K562 (cell line): ENCODE results near the gene CHEK2. TPM values are rescaled to one million over a fixed set of nuclear protein-coding genes. Genes with fewer than 3 reads are reported as not detected.

ENCODE experiments used
- ATAC-seq: fragments of 200-7000 bp; cut with Tn5 transposase; 3 replicates; pipeline ENCODE4 v1.9.1; 2020; ENCODE audit warnings: moderate library complexity
- BruUV-seq: library from RNA; stranded (reverse); fragments of 400-500 nt; replicated peaks from 2 replicates; lab custom pipeline; 2021; lab: Mats Ljungman, UMichigan
- CTCF ChIA-PET: fragments of 300-600 bp; formaldehyde crosslinking; extraction: SDS; loops from one replicate; lab custom pipeline; 2021; ENCODE audit warnings: low intra/inter-chr PET ratio; lab: Yijun Ruan, JAX
- POLR2A ChIA-PET: fragments of 300-600, 350-650 bp; sonication (Branson Sonifier 250); formaldehyde crosslinking; extraction: SDS; loops from one replicate; lab custom pipeline; 2021; ENCODE audit warnings: antibody characterized with exemption, inconsistent platforms; lab: Yijun Ruan, JAX
- DNase-seq, 4 experiments: peaks; one replicate each; pipeline versions ENCODE4 v3.0.0 to v3.0.0-alpha.2; 2011 to 2018; ENCODE audit warnings: low spot score in 3 of 4, mixed read lengths in 3 of 4; ENCODE audit errors: extremely low read depth in 1 of 4
- FAIRE-seq: peaks from 2 replicates; lab custom pipeline; 2011; peaks lifted over from hg19 to GRCh38; lab: Jason Lieb, UNC
- H2AFZ ChIP-seq: 2 replicates; pipeline ENCODE4 v1.6.0; 2011; ENCODE audit warnings: low read depth, low read length, control low read depth, inconsistent platforms
- H3K27ac ChIP-seq: fragments of 200-600 bp; 3 replicates; pipeline ENCODE4 v1.8.0; 2011; ENCODE audit warnings: low read depth, mild to moderate bottlenecking, control low read depth, inconsistent platforms, low read length, moderate library complexity, mixed read lengths; ENCODE audit errors: extremely low read depth
- H3K27me3 ChIP-seq, 2 experiments: fragments of 300-600 bp in 1 of 2; 2 replicates in 1 of 2; 3 replicates in 1 of 2; pipeline versions ENCODE4 v1.6.0 to v1.8.0; 2011; ENCODE audit warnings: inconsistent platforms in 2 of 2, low read length in 2 of 2, mild to moderate bottlenecking in 1 of 2, mixed read lengths in 1 of 2, moderate library complexity in 1 of 2; ENCODE audit not compliant: control insufficient read depth in 2 of 2, insufficient read depth in 2 of 2
- H3K36me3 ChIP-seq: fragments of 300-600 bp; 3 replicates; pipeline ENCODE4 v1.8.0; 2011; ENCODE audit warnings: mild to moderate bottlenecking, low read length, inconsistent platforms; ENCODE audit not compliant: control insufficient read depth, insufficient read depth
- H3K4me1 ChIP-seq, 2 experiments: fragments of 200-600 bp in 1 of 2; replicated peaks in 1 of 2; 2 replicates in 1 of 2; 3 replicates in 1 of 2; pipeline versions ENCODE4 v1.5.1 to v1.8.0; 2011; ENCODE audit warnings: inconsistent platforms in 2 of 2, low read length in 2 of 2, mild to moderate bottlenecking in 1 of 2, mixed read lengths in 1 of 2, moderate library complexity in 1 of 2; ENCODE audit not compliant: control insufficient read depth in 2 of 2, insufficient read depth in 2 of 2
- H3K4me2 ChIP-seq: 2 replicates; pipeline ENCODE4 v1.6.1; 2011; ENCODE audit warnings: low read length, control low read depth, inconsistent platforms, mixed read lengths; ENCODE audit not compliant: insufficient read depth
- H3K4me3 ChIP-seq: fragments of 200-600 bp; sonication (generic), shearing (Covaris generic); 2 replicates; pipeline ENCODE4 v1.5.1; 2016; ENCODE audit warnings: control low read depth, inconsistent platforms
- H3K79me2 ChIP-seq: fragments of 200-600 bp; 3 replicates; pipeline ENCODE4 v1.8.0; 2011; ENCODE audit warnings: low read length, inconsistent platforms; ENCODE audit not compliant: control insufficient read depth, insufficient read depth
- H3K9ac ChIP-seq, 2 experiments: 2 replicates each; pipeline versions ENCODE4 v1.6.0 to v1.6.1; 2011; ENCODE audit warnings: low read depth in 2 of 2, low read length in 2 of 2, control low read depth in 1 of 2, inconsistent platforms in 1 of 2, mild to moderate bottlenecking in 1 of 2, mixed read lengths in 1 of 2; ENCODE audit not compliant: insufficient read depth in 1 of 2
- H3K9me1 ChIP-seq: one replicate; pipeline ENCODE4 v1.6.0; 2011; ENCODE audit warnings: inconsistent platforms, mild to moderate bottlenecking, low read length, moderate library complexity; ENCODE audit not compliant: control insufficient read depth, insufficient read depth
- H3K9me3 ChIP-seq: replicated peaks from 2 replicates; pipeline ENCODE4 v1.5.1; 2011; ENCODE audit warnings: low read depth, low read length, inconsistent platforms; ENCODE audit not compliant: control insufficient read depth, insufficient read depth
- H4K20me1 ChIP-seq: replicated peaks from 2 replicates; pipeline ENCODE4 v1.6.1; 2011; ENCODE audit warnings: low read length, inconsistent platforms, mixed read lengths; ENCODE audit not compliant: control insufficient read depth, insufficient read depth
- ADNP ChIP-seq: fragments of 200-800 bp; sonication (Bioruptor generic); IDR thresholded peaks from 2 replicates; pipeline ENCODE4 v1.6.1; 2016; ENCODE audit warnings: missing genetic modification characterization, missing compliant biosample characterization
- BHLHE40 ChIP-seq: IDR thresholded peaks from 2 replicates; pipeline ENCODE4 v1.6.1; 2011; ENCODE audit warnings: low read length, improper control_type of control experiment
- CBFA2T3 ChIP-seq: fragments of 450-650 bp; IDR thresholded peaks from 2 replicates; pipeline ENCODE4 v1.6.1; 2017
- E2F1 ChIP-seq: sonication (generic); formaldehyde crosslinking; IDR thresholded peaks from 2 replicates; pipeline ENCODE4 v1.8.1; 2023; ENCODE audit warnings: mild to moderate bottlenecking, missing genetic modification reagents, moderate library complexity
- JUNB ChIP-seq: fragments of 450-650 bp; formaldehyde crosslinking; conservative IDR thresholded peaks from 2 replicates; pipeline ENCODE4 v1.4.0; 2020; ENCODE audit warnings: mild to moderate bottlenecking
- JUND ChIP-seq, 2 experiments: IDR thresholded peaks; 2 replicates in 1 of 2; 3 replicates in 1 of 2; pipeline ENCODE4 v1.6.1; 2011; ENCODE audit warnings: borderline replicate concordance in 2 of 2, low read depth in 2 of 2, low read length in 2 of 2, improper control_type of control experiment in 1 of 2, missing biosample characterization in 1 of 2, missing genetic modification characterization in 1 of 2, missing genetic modification reagents in 1 of 2
- MLLT1 ChIP-seq, 2 experiments: fragments of 450-650 bp; IDR thresholded peaks; 2 replicates each; pipeline ENCODE4 v1.6.1; 2016
- PML ChIP-seq: IDR thresholded peaks from 2 replicates; pipeline ENCODE4 v1.6.1; 2012; ENCODE audit warnings: low read length, inconsistent platforms
- SMARCA4 ChIP-seq: fragments of 450-650 bp; IDR thresholded peaks from 2 replicates; pipeline ENCODE4 v1.6.1; 2016
- ZEB2 ChIP-seq: fragments of 450-650 bp; IDR thresholded peaks from 2 replicates; pipeline ENCODE4 v1.6.1; 2016
- ZNF175 ChIP-seq: fragments of 200-800 bp; sonication (Bioruptor generic); IDR thresholded peaks from 2 replicates; pipeline ENCODE4 v1.6.1; 2016; ENCODE audit warnings: low read depth, mild to moderate bottlenecking, missing genetic modification characterization, missing compliant biosample characterization
- ZNF512 ChIP-seq: IDR thresholded peaks from 2 replicates; pipeline ENCODE4 v1.6.1; 2016; ENCODE audit warnings: missing genetic modification characterization, missing compliant biosample characterization
- ZNF778 ChIP-seq: fragments of 450-650 bp; formaldehyde crosslinking; IDR thresholded peaks from 2 replicates; pipeline ENCODE4 v1.4.0; 2020; ENCODE audit warnings: mild to moderate bottlenecking, moderate library complexity
- ZSCAN29 ChIP-seq: fragments of 450-650 bp; IDR thresholded peaks from 2 replicates; pipeline ENCODE4 v1.6.1; 2017
- WGBS: fragments of 100-300 bp; shearing (Covaris generic); methylation state at CpG from one replicate; pipeline ENCODE4 v1.1.6; 2016; ENCODE audit warnings: low coverage, mixed read lengths; ENCODE audit not compliant: insufficient coverage; ENCODE audit errors: missing lambda C conversion rate; 5-methylcytosine and 5-hydroxymethylcytosine counted together
- in situ Hi-C: fragments of 300-500 bp; cut with MboI; formaldehyde crosslinking; loops from 4 replicates; pipeline ENCODE4 v1.15.0; 2018; ENCODE audit warnings: inconsistent platforms, mixed read lengths
- intact Hi-C: fragments of 100-400 bp; cut with micrococcal nuclease; formaldehyde crosslinking; loops from 2 replicates; pipeline ENCODE4 v1.14.2; 2022
- polyA plus RNA-seq, 8 experiments: library from polyadenylated mRNA; depleted of rRNA in 4 of 8; stranded (reverse) in 5 of 8; unstranded in 3 of 8; fragments of >200 nt; fragmentation: Nextera tagmentation in 2 of 8; fragmentation: Illumina TruSeq in 1 of 8; extraction: Ambion mirVana in 2 of 8; extraction: Trizol in 1 of 8; gene quantifications; 2 replicates each; pipeline versions ENCODE4 v1.2.1 to v1.2.3, GENCODE V29; 2011 to 2014; ENCODE audit warnings: inconsistent platforms in 1 of 8, missing spikeins in 1 of 8
- total RNA-seq, 7 experiments: library from RNA; depleted of rRNA in 6 of 7; stranded (reverse); fragments of >200 nt in 6 of 7; fragmentation: Illumina TruSeq in 2 of 7; extraction: Trizol in 2 of 7; gene quantifications; 2 replicates each; pipeline versions ENCODE4 v1.2.1 to v1.2.3, GENCODE V29; 2011 to 2021; ENCODE audit warnings: low replicate concordance in 1 of 7
- TF ChIP-seq, protein P1 (sequence below): IDR thresholded peaks from 3 replicates; pipeline ENCODE4 v1.6.1; 2011; ENCODE audit warnings: borderline replicate concordance, mild to moderate bottlenecking, moderate library complexity; ENCODE audit not compliant: insufficient read length; ENCODE audit errors: extremely low read depth

CHEK2 gene
- total and polyA plus RNA-seq, 9 of the 15 experiments (the other 6 are each of a cell fraction or from before 2014, with no cell fraction given) = 28.7 to 102 (median 58.0) TPM

DNA sequence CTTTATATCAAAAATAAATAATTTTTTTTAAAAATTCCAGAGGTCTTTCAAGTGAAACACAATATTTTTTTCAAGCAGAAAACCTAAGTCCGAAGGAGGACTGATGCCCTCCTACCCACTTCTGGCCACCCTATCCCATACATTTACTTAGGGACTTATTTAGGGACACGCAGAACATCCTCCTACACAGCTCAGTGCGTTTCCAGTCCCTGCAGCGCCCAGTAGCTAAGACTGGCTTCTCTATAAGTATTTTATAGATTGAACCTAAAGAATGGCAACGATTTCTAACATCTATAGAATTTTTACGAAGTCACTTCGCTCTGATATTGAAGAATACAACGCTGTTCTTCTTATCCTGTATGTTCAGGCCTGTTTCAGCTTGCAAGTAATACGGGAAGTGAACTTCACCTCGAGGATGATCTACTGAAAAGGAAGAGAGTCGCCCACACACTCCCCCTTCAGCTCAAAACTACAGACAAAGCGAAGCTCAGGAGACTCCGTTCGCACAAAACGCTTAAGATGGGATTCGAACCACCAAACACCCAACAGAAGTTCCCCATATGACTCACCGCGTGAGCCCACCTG lies 328 bp downstream of the CHEK2 start:
- peaks cover 43% of the 10 kb centered on the region for H3K36me3 ChIP-seq
- TF ChIP-seq BHLHE40 = peak; percentile 48; the same call in 1 of the 2 replicates
- TF ChIP-seq ZSCAN29 = no peak
- peak; percentile 92 for TF ChIP-seq ADNP
- TF ChIP-seq ZNF778 = no peak
- no peak; the same call in 1 of the 2 replicates for TF ChIP-seq PML
- TF ChIP-seq JUNB = 0 out of 2 replicates have a peak, but pooled peaks have one; percentile 22
- TF ChIP-seq ZNF175 (CRISPR knock-in tag) = no peak
- TF ChIP-seq, protein P1, sequence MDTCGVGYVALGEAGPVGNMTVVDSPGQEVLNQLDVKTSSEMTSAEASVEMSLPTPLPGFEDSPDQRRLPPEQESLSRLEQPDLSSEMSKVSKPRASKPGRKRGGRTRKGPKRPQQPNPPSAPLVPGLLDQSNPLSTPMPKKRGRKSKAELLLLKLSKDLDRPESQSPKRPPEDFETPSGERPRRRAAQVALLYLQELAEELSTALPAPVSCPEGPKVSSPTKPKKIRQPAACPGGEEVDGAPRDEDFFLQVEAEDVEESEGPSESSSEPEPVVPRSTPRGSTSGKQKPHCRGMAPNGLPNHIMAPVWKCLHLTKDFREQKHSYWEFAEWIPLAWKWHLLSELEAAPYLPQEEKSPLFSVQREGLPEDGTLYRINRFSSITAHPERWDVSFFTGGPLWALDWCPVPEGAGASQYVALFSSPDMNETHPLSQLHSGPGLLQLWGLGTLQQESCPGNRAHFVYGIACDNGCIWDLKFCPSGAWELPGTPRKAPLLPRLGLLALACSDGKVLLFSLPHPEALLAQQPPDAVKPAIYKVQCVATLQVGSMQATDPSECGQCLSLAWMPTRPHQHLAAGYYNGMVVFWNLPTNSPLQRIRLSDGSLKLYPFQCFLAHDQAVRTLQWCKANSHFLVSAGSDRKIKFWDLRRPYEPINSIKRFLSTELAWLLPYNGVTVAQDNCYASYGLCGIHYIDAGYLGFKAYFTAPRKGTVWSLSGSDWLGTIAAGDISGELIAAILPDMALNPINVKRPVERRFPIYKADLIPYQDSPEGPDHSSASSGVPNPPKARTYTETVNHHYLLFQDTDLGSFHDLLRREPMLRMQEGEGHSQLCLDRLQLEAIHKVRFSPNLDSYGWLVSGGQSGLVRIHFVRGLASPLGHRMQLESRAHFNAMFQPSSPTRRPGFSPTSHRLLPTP = peak; percentile 81
- peak in 1 of 2 experiments; percentile 14; a peak in 1 of 4 replicates for TF ChIP-seq MLLT1 (IDR thresholded peaks at IDR 0.05)
- peak; percentile 41; the same call in 1 of the 2 replicates for TF ChIP-seq SMARCA4
- no peak for TF ChIP-seq E2F1 (CRISPR knock-in tag)
- peak; percentile 89 for TF ChIP-seq ZEB2
- TF ChIP-seq ZNF512 (tag) = no peak
- peak; percentile 97 for TF ChIP-seq JUND (IDR thresholded peaks at IDR 0.05; ENCODE audit: borderline replicate concordance, low read depth, low read length)
- no peak; the same call in 2 of the 3 replicates for TF ChIP-seq JUND (tag; IDR thresholded peaks at IDR 0.05; ENCODE audit: borderline replicate concordance, low read depth, low read length)
- 0 out of 2 replicates have a peak, but pooled peaks have one; percentile 30 for TF ChIP-seq CBFA2T3

More for the DNA sequence above, 328 bp downstream of the CHEK2 start:
- intact Hi-C loops = no loop called here
- ChIA-PET CTCF (no interaction called here), POLR2A (interaction anchor here (0.8 to 1.3 kb wide), 3 partner anchors 9 to 73 kb away, joined by 3 to 10 read pairs (median 3); partner anchors contain the start of gene XBP1)
- Histone ChIP-seq H3K4me3 (peak overlapping the region; percentile 92), H3K9ac (peak overlapping the region; percentile 72 to 83; a peak in 3 of 4 replicates), H3K27me3 (no peaks in the 10 kb centered on the region), H3K79me2 (peaks cover 70% of the 10 kb centered on the region), H3K9me3 (no peaks in the 10 kb centered on the region), H3K27ac (peak overlapping the region; percentile 88), H3K4me2 (peak overlapping the region; percentile 93), H3K9me1 (no peaks in the 10 kb centered on the region), H2AFZ (peak overlapping the region; percentile 71), H4K20me1 (no peaks in the 10 kb centered on the region), H3K4me1 (peaks cover 4 to 10% of the 10 kb centered on the region in 2 experiments; a peak in 3 of 5 replicates)
- FAIRE-seq = no peak
- in situ Hi-C loops = no loop called here
- WGBS = 0% methylated on average over 18 of the region's 18 CpGs
- TSS peak; percentile 81 for BruUV-seq
- ATAC-seq = peak; percentile 34
- peak in 1 of 4 experiments; percentile 11 for DNase-seq
